Adrenal gland (tissue), 5 donors: ENCODE measurements around the gene JSRP1.

ENCODE experiments used
- CTCF ChIP-seq, 6 experiments: fragments of 450-650 bp in 4 of 6; fragments of 200-600 bp in 2 of 6; sonication (generic) in 1 of 6; IDR thresholded peaks; 1 replicate in 5 of 6; 2 replicates in 1 of 6; pipeline versions ENCODE4 v1.5.1 to v1.8.0; 2016 to 2021; ENCODE audit warnings: antibody characterized with exemption in 6 of 6, mild to moderate bottlenecking in 2 of 6, moderate library complexity in 1 of 6
- POLR2A ChIP-seq, 2 donors: fragments of 450-650 bp; IDR thresholded peaks; one replicate each; pipeline ENCODE4 v1.6.1; 2017; ENCODE audit warnings: antibody characterized with exemption in 2 of 2, mild to moderate bottlenecking in 2 of 2, moderate library complexity in 1 of 2
- donor health status: DM: no; HTN: no; CAD: no.

DNA sequence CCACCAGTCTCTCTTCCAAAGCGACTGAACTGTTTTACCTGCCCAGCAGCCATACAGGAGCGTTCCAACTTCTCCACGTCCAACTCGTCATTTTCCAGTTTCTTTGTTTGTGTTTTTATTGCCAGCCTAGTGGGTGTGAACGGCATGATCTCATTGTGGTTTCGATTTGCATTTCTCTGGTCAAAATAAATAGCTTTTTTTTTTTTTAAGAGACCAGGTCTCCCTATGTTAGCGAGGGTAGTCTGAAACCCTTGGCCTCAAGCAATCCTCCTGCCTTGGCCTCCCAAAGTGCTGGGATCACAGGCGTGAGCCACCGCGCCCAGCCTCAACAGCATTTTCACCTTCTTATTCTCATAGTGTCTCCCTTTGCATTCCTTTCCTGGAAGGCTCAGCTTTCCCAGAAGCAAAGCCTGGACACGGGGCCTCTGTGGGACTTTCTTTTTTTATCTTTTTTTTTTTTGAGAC is 4.2 kb upstream of the JSRP1 start:
- TF ChIP-seq CTCF (IDR thresholded peaks at IDR 0.05) (no peak), POLR2A (IDR thresholded peaks at IDR 0.05) (no peak)
